ENCODE data around the gene GNA14. TPM values are rescaled to one million over a fixed set of nuclear protein-coding genes. Genes with fewer than 3 reads are reported as not detected.
A peak's percentile ranks its signal among the peaks of the same experiment; 100 is the strongest.

GNA14 gene
- total and polyA plus RNA-seq, 2 of the 8 experiments (the other 6 are each of a cell fraction or from before 2014, with no cell fraction given), result 3.4 to 6.3 TPM

DNA sequence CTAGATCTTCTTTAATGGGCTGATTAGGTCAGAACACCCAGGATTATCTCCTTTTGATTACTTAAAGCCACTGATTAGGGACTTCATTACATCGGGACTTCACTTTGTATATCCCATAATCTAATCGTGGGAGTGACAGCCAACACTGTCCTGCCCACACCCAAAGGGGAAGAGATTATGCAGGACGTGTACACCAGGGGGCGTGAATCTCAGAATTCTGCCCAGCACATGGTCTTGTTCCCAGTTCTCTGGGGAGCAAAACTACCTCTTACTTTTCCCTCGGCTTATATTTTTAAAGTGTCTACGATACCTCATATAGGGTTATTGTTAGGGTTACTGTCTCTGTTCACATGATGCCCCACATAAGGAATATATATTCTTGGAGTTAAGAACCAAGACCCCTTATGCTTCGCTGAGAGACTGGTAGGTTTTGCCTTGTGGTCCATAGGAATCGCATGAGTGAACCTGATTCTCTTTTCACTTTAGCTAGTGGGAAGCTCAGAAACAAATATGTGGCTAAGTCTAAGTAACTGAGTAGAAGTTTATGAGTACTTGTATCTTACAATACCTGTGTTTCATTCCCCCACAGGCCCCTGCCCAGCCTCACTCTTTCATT is 192.7 kb downstream of the GNA14 start:
- FAIRE-seq (no peak), DNase-seq (ENCODE audit: low read depth in 1 of 2, low spot score in 2 of 2) (peak in 1 of 2 experiments; percentile 71)
- Histone ChIP-seq H2BK5ac (ENCODE audit: low read depth, low read length) (no peak overlapping the region), H3K23ac (ENCODE audit: insufficient read length) (no peak overlapping the region), H3K9me3 (ENCODE audit: insufficient read depth in 2 of 2, low read depth in 1 of 2, low read length in 1 of 2) (no peaks in the 10 kb centered on the region), H2AK5ac (ENCODE audit: low read depth, low read length) (no peak overlapping the region), H3K9ac (replicated peaks in 1 of 4; ENCODE audit: extremely low read depth in 1 of 4, low read depth in 3 of 4, low read length in 3 of 4) (no peak overlapping the region), H3K4me1 (replicated peaks in 1 of 4; ENCODE audit: control insufficient read depth in 3 of 4, insufficient read depth in 4 of 4, low read length in 3 of 4) (peaks cover 0 to 6% (median 0%) of the 10 kb centered on the region in 4 experiments; a peak in 2 of 7 replicates), H4K8ac (ENCODE audit: extremely low read depth, insufficient read depth, low read length) (no peak overlapping the region), H2BK120ac (replicated peaks; ENCODE audit: low read depth, low read length) (no peak overlapping the region), H3K4ac (replicated peaks; ENCODE audit: insufficient read length, low read depth, low read length) (no peak overlapping the region), H4K91ac (replicated peaks; ENCODE audit: insufficient read length, low read length) (no peak overlapping the region), H3K27ac (ENCODE audit: low read depth, low read length) (no peak overlapping the region), H3K56ac (replicated peaks; ENCODE audit: insufficient read length, low read depth, low read length) (no peak overlapping the region), H3K14ac (ENCODE audit: insufficient read length) (no peak overlapping the region), H2BK15ac (ENCODE audit: low read length) (no peak overlapping the region), H3K18ac (ENCODE audit: extremely low read depth, low read length) (no peak overlapping the region), H3K36me3 (ENCODE audit: control insufficient read depth in 2 of 4, insufficient read depth in 4 of 4, low read length in 3 of 4) (no peaks in the 10 kb centered on the region), H4K20me1 (replicated peaks in 1 of 2; ENCODE audit: control insufficient read depth in 1 of 2, insufficient read depth in 2 of 2, low read length in 2 of 2) (no peaks in the 10 kb centered on the region), H2AFZ (ENCODE audit: low read length) (no peak overlapping the region), H3K4me3 (ENCODE audit: extremely low read depth in 1 of 4, insufficient read depth in 2 of 4, low read depth in 3 of 4, low read length in 4 of 4) (no peak overlapping the region), H2BK12ac (ENCODE audit: low read depth, low read length) (no peak overlapping the region), H3K79me2 (ENCODE audit: control insufficient read depth in 1 of 2, insufficient read depth in 2 of 2, low read length in 2 of 2) (no peaks in the 10 kb centered on the region), H3K79me1 (ENCODE audit: low read depth, low read length) (no peaks in the 10 kb centered on the region), H3K4me2 (ENCODE audit: insufficient read depth in 1 of 2, low read depth in 2 of 2, low read length in 2 of 2) (no peak overlapping the region), H4K5ac (ENCODE audit: insufficient read length, low read depth, low read length) (no peak overlapping the region), H3K27me3 (replicated peaks in 1 of 4; ENCODE audit: control insufficient read depth in 3 of 4, extremely low read depth in 1 of 4, insufficient read depth in 3 of 4, low read length in 3 of 4) (no peaks in the 10 kb centered on the region), H3K23me2 (ENCODE audit: low read depth, low read length) (peaks cover 2% of the 10 kb centered on the region; the same call in 1 of the 2 replicates), H2BK20ac (ENCODE audit: low read length) (no peak overlapping the region)
- WGBS, 2 experiments (ENCODE audit: extremely low coverage in 1 of 2, insufficient coverage in 1 of 2, insufficient read length in 1 of 2, insufficient replicate concordance in 2 of 2, low coverage in 1 of 2, low lambda C conversion rate in 2 of 2, missing lambda C conversion rate in 1 of 2), result 82% methylated on average over 8 of the region's 8 CpGs; no CpG with 5 or more reads in 1 of the 2 experiments
- ChIA-PET CTCF (ENCODE audit: partially characterized antibody) (interaction anchor here (0.9 to 14.6 kb wide), 19 partner anchors 13 to 373 kb away, joined by 3 to 384 read pairs (median 11); partner anchors contain the start of gene GNA14), POLR2A (ENCODE audit: partially characterized antibody) (no interaction called here)
- TF ChIP-seq RAD21 (IDR thresholded peaks at IDR 0.05 in 1 of 2, conservative IDR thresholded peaks at IDR 0.05 in 1 of 2; ENCODE audit: low read depth in 2 of 2, low read length in 2 of 2) (peak; percentile 35), SP2 (IDR thresholded peaks at IDR 0.05; ENCODE audit: low read length) (no peak), SAP30 (IDR thresholded peaks at IDR 0.05; ENCODE audit: insufficient read depth, insufficient replicate concordance, low read length) (no peak), SUZ12 (IDR thresholded peaks at IDR 0.05; ENCODE audit: low read length) (no peak), GABPA (IDR thresholded peaks at IDR 0.05; ENCODE audit: borderline replicate concordance, insufficient read depth, low read length) (no peak)
- TF ChIP-seq, protein P1, sequence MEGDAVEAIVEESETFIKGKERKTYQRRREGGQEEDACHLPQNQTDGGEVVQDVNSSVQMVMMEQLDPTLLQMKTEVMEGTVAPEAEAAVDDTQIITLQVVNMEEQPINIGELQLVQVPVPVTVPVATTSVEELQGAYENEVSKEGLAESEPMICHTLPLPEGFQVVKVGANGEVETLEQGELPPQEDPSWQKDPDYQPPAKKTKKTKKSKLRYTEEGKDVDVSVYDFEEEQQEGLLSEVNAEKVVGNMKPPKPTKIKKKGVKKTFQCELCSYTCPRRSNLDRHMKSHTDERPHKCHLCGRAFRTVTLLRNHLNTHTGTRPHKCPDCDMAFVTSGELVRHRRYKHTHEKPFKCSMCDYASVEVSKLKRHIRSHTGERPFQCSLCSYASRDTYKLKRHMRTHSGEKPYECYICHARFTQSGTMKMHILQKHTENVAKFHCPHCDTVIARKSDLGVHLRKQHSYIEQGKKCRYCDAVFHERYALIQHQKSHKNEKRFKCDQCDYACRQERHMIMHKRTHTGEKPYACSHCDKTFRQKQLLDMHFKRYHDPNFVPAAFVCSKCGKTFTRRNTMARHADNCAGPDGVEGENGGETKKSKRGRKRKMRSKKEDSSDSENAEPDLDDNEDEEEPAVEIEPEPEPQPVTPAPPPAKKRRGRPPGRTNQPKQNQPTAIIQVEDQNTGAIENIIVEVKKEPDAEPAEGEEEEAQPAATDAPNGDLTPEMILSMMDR (IDR thresholded peaks at IDR 0.05; ENCODE audit: control extremely low read depth in 1 of 3, insufficient read depth in 1 of 3, low read depth in 1 of 3, low read length in 3 of 3), result peak; percentile 43 to 69 (median 67); a peak in 3 of 4 replicates
- TF ChIP-seq, protein P2, sequence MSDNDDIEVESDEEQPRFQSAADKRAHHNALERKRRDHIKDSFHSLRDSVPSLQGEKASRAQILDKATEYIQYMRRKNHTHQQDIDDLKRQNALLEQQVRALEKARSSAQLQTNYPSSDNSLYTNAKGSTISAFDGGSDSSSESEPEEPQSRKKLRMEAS (IDR thresholded peaks at IDR 0.05), result peak; percentile 84
- TF ChIP-seq, protein P3, sequence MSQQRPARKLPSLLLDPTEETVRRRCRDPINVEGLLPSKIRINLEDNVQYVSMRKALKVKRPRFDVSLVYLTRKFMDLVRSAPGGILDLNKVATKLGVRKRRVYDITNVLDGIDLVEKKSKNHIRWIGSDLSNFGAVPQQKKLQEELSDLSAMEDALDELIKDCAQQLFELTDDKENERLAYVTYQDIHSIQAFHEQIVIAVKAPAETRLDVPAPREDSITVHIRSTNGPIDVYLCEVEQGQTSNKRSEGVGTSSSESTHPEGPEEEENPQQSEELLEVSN (IDR thresholded peaks at IDR 0.05), result peak; percentile 26; the same call in 1 of the 2 replicates

Measured in H1 (cell line).